ENCODE results near the gene LACTBL1. TPM values are rescaled to one million over a fixed set of nuclear protein-coding genes. Genes with fewer than 3 reads are reported as not detected.

LACTBL1 gene
- total RNA-seq, 8 experiments from 2014 or later: 0.13 TPM; not detected in 7

GRCh38 chr1:22914156-22914555 is 58.5 kb downstream of the LACTBL1 start:
- in situ Hi-C loops (cut with MboI; ENCODE audit: low pct_unique_long_range_greater_than_20kb in 2 of 9, low sequenced_read_pairs in 9 of 9, unreplicated experiment in 9 of 9): no loop called here
- no peak overlapping the region for H3K27ac ChIP-seq
- ATAC-seq (replicated peaks in 6 of 8): no peak
- H3K4me3 ChIP-seq: no peak overlapping the region
- WGBS, 10 experiments: 20 to 94% (median 84%) methylated on average over 1 to 10 of the region's 10 CpGs; no CpG with 5 or more reads in 2 of the 10 experiments
- H3K4me1 ChIP-seq (replicated peaks in 1 of 2): peaks cover 6 to 10% of the 10 kb centered on the region in 2 donors

GRCh38 chr1:22913421-22914141 is 59.1 kb downstream of the LACTBL1 start:
- Histone ChIP-seq H3K4me1 (replicated peaks in 1 of 2) (peaks cover 6 to 10% of the 10 kb centered on the region in 2 donors), H3K4me3 (no peak overlapping the region), H3K27ac (no peak overlapping the region)
- WGBS, 10 experiments: 38 to 100% (median 87%) methylated on average over 2 to 24 of the region's 24 CpGs; no CpG with 5 or more reads in 1 of the 10 experiments
- no peak for ATAC-seq (replicated peaks in 6 of 8)
- in situ Hi-C loops (cut with MboI; ENCODE audit: low pct_unique_long_range_greater_than_20kb in 2 of 9, low sequenced_read_pairs in 9 of 9, unreplicated experiment in 9 of 9): no loop called here

GRCh38 chr1:22912311-22912710 is 60.4 kb downstream of the LACTBL1 start:
- no peak overlapping the region for H3K4me3 ChIP-seq
- 75 to 100% (median 93%) methylated on average over 3 to 16 of the region's 16 CpGs; no CpG with 5 or more reads in 3 of the 10 experiments for WGBS, 10 experiments
- ATAC-seq (replicated peaks in 6 of 8): no peak
- H3K4me1 ChIP-seq (replicated peaks in 1 of 2): peaks cover 6 to 10% of the 10 kb centered on the region in 2 donors
- H3K27ac ChIP-seq: no peak overlapping the region
- in situ Hi-C loops (cut with MboI; ENCODE audit: low pct_unique_long_range_greater_than_20kb in 2 of 9, low sequenced_read_pairs in 9 of 9, unreplicated experiment in 9 of 9): no loop called here

- Histone ChIP-seq H3K4me1 (replicated peaks in 1 of 2) (peaks cover 6 to 9% of the 10 kb centered on the region in 2 donors), H3K4me3 (no peak overlapping the region), H3K27ac (no peak overlapping the region)
- 63 to 100% (median 84%) methylated on average over 1 to 5 of the region's 5 CpGs; no CpG with 5 or more reads in 2 of the 10 experiments for WGBS, 10 experiments
- in situ Hi-C loops (cut with MboI; ENCODE audit: low pct_unique_long_range_greater_than_20kb in 2 of 9, low sequenced_read_pairs in 9 of 9, unreplicated experiment in 9 of 9): no loop called here
- no peak for ATAC-seq (replicated peaks in 6 of 8)
Measured at GRCh38 chr1:22910986-22911651, 61.5 kb downstream of the LACTBL1 start.

- peaks cover 0 to under 1% of the 10 kb centered on the region in 2 donors for H3K4me1 ChIP-seq (replicated peaks in 1 of 2)
- no peak overlapping the region for H3K27ac ChIP-seq
- ATAC-seq (replicated peaks in 6 of 8): no peak
- WGBS, 10 experiments: 88 to 94% methylated on average over 6 to 9 of the region's 13 CpGs; no CpG with 5 or more reads in 8 of the 10 experiments
- no peak overlapping the region for H3K4me3 ChIP-seq
- in situ Hi-C loops (cut with MboI; ENCODE audit: low pct_unique_long_range_greater_than_20kb in 2 of 9, low sequenced_read_pairs in 9 of 9, unreplicated experiment in 9 of 9): no loop called here
Measured at GRCh38 chr1:22910286-22910685, 62.4 kb downstream of the LACTBL1 start.

GRCh38 chr1:22908880-22909426 is 63.7 kb downstream of the LACTBL1 start:
- in situ Hi-C loops (cut with MboI; ENCODE audit: low pct_unique_long_range_greater_than_20kb in 2 of 9, low sequenced_read_pairs in 9 of 9, unreplicated experiment in 9 of 9): no loop called here
- H3K4me1 ChIP-seq (replicated peaks in 1 of 2): no peaks in the 10 kb centered on the region
- no peak overlapping the region for H3K4me3 ChIP-seq
- ATAC-seq (replicated peaks in 6 of 8): no peak
- no peak overlapping the region for H3K27ac ChIP-seq
- 0 to 97% (median 91%) methylated on average over 1 to 9 of the region's 11 CpGs; no CpG with 5 or more reads in 2 of the 10 experiments for WGBS, 10 experiments

- Histone ChIP-seq H3K4me1 (replicated peaks in 1 of 2) (no peaks in the 10 kb centered on the region), H3K27ac (no peak overlapping the region), H3K4me3 (no peak overlapping the region)
- WGBS, 10 experiments: 0 to 100% (median 92%) methylated on average over 1 to 3 of the region's 3 CpGs; no CpG with 5 or more reads in 3 of the 10 experiments
- no peak for ATAC-seq (replicated peaks in 6 of 8)
- in situ Hi-C loops (cut with MboI; ENCODE audit: low pct_unique_long_range_greater_than_20kb in 2 of 9, low sequenced_read_pairs in 9 of 9, unreplicated experiment in 9 of 9): no loop called here
Measured at GRCh38 chr1:22907528-22907927, 65.1 kb downstream of the LACTBL1 start.

GRCh38 chr1:22906968-22907367 is 65.7 kb downstream of the LACTBL1 start:
- ATAC-seq (replicated peaks in 6 of 8): no peak
- Histone ChIP-seq H3K27ac (no peak overlapping the region), H3K4me3 (no peak overlapping the region), H3K4me1 (replicated peaks in 1 of 2) (no peaks in the 10 kb centered on the region)
- in situ Hi-C loops (cut with MboI; ENCODE audit: low pct_unique_long_range_greater_than_20kb in 2 of 9, low sequenced_read_pairs in 9 of 9, unreplicated experiment in 9 of 9): no loop called here
- 20 to 90% (median 80%) methylated on average over 1 to 2 of the region's 2 CpGs; no CpG with 5 or more reads in 5 of the 10 experiments for whole genome bisulfite sequencing, 10 experiments

GRCh38 chr1:22903113-22903512 is 69.6 kb downstream of the LACTBL1 start:
- WGBS, 10 experiments: 60 to 100% (median 100%) methylated on average over 1 to 3 of the region's 3 CpGs; no CpG with 5 or more reads in 5 of the 10 experiments
- Histone ChIP-seq H3K27ac (no peak overlapping the region), H3K4me3 (no peak overlapping the region), H3K4me1 (replicated peaks in 1 of 2) (no peaks in the 10 kb centered on the region)
- no peak for ATAC-seq (replicated peaks in 6 of 8)
- in situ Hi-C loops (cut with MboI; ENCODE audit: low pct_unique_long_range_greater_than_20kb in 2 of 9, low sequenced_read_pairs in 9 of 9, unreplicated experiment in 9 of 9): no loop called here

Other genes starting within 250 kb of the LACTBL1 start
- gene TEX46, start 43.0 kb upstream of the LACTBL1 start, total RNA-seq: 1 to 10 TPM in 1 of 8 experiments, not detected in 7; 1.9 TPM
- gene KDM1A, start 46.6 kb upstream of the LACTBL1 start, total RNA-seq: 100 to 1,000 TPM in 7 of 8 experiments, 10 to 100 TPM in 1; 64.1 to 405 (median 158) TPM
- gene LUZP1, start 196.0 kb upstream of the LACTBL1 start, total RNA-seq: 10 to 100 TPM; 11.7 to 31.1 (median 17.7) TPM
- gene HTR1D, start 244.6 kb upstream of the LACTBL1 start, total RNA-seq: 10 to 100 TPM in 2 of 8 experiments, 1 to 10 TPM in 3, under 1 TPM in 2, not detected in 1; 0.17 to 17.7 (median 8.2) TPM

Measured in motor neuron (in vitro differentiated cells).